GM18517 (cell line): ENCODE measurements around the gene BBS10.
"Not testable (repeated sequence)": the region's sequence is repeated elsewhere in the genome, so short reads cannot be mapped to it uniquely, and the experiment has no call there.

Experiments used
- ATAC-seq: cut with Tn5 transposase; IDR thresholded peaks from one replicate; pipeline ENCODE4 v1.9.1; 2021; ENCODE audit warnings: mild to moderate bottlenecking, moderate library complexity; ENCODE audit not compliant: unreplicated experiment

BBS10 gene

GRCh38 chr12:76332606-76333005, 15.6 kb downstream of the BBS10 start:
- no peak for ATAC-seq

GRCh38 chr12:76329606-76330005, 18.6 kb downstream of the BBS10 start:
- ATAC-seq, result no peak

- no peak for ATAC-seq
Observed at GRCh38 chr12:76329159-76329558, 19.1 kb downstream of the BBS10 start.

- not testable (repeated sequence) for ATAC-seq
Observed at GRCh38 chr12:76319595-76320319, 28.5 kb downstream of the BBS10 start.

GRCh38 chr12:76318773-76319594, 29.2 kb downstream of the BBS10 start:
- ATAC-seq, result no peak

GRCh38 chr12:76317976-76318375, 30.2 kb downstream of the BBS10 start:
- no peak for ATAC-seq

GRCh38 chr12:76316468-76316867, 31.7 kb downstream of the BBS10 start:
- ATAC-seq, result no peak

- ATAC-seq, result no peak
Observed at GRCh38 chr12:76313299-76313698, 34.9 kb downstream of the BBS10 start.

- no peak for ATAC-seq
Observed at GRCh38 chr12:76312315-76312714, 35.9 kb downstream of the BBS10 start.

- no peak for ATAC-seq
Observed at GRCh38 chr12:76311796-76312195, 36.4 kb downstream of the BBS10 start.

- no peak for ATAC-seq
Observed at GRCh38 chr12:76310110-76310509, 38.1 kb downstream of the BBS10 start.

GRCh38 chr12:76308866-76309265, 39.3 kb downstream of the BBS10 start:
- no peak for ATAC-seq

GRCh38 chr12:76307083-76307482, 41.1 kb downstream of the BBS10 start:
- ATAC-seq, result no peak

GRCh38 chr12:76303989-76304460, 44.2 kb downstream of the BBS10 start:
- ATAC-seq, result no peak

- ATAC-seq, result no peak
Observed at GRCh38 chr12:76303365-76303764, 44.9 kb downstream of the BBS10 start.

GRCh38 chr12:76300297-76300665, 47.9 kb downstream of the BBS10 start:
- no peak for ATAC-seq

GRCh38 chr12:76299536-76300296, 48.5 kb downstream of the BBS10 start:
- ATAC-seq, result no peak
